ENCODE measurements around the gene PRKG1. TPM values are rescaled to one million over a fixed set of nuclear protein-coding genes. Genes with fewer than 3 reads are reported as not detected.

Gene PRKG1
- total RNA-seq, 2 donors from 2014 or later = 1.3 to 2.7 TPM

DNA sequence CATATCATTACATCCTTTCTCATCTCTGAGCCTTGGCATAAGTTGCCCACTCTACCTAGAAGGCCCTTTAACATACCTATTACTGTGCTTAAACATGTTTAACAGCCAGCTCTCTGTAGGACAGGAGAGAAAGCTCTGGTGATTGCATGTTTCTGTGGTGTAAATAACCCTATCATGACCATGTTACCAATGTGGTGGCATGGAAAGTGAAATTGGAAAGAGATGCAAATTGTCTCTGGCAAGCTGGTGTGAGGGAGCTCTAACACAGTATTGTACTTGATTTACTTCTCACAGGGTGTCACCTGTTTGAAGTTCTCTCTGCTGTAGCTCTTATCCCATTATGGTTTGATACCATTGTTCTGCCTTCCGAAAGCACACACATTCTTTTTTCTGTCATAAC, 1008.0 kb downstream of the PRKG1 start:
- H3K9me3 Mint-ChIP-seq = no peaks in the 10 kb centered on the region
- H3K27me3 Mint-ChIP-seq (ENCODE audit: insufficient read depth) = no peaks in the 10 kb centered on the region
- H3K27ac Mint-ChIP-seq = no peak overlapping the region
- TF ChIP-seq, protein P1, sequence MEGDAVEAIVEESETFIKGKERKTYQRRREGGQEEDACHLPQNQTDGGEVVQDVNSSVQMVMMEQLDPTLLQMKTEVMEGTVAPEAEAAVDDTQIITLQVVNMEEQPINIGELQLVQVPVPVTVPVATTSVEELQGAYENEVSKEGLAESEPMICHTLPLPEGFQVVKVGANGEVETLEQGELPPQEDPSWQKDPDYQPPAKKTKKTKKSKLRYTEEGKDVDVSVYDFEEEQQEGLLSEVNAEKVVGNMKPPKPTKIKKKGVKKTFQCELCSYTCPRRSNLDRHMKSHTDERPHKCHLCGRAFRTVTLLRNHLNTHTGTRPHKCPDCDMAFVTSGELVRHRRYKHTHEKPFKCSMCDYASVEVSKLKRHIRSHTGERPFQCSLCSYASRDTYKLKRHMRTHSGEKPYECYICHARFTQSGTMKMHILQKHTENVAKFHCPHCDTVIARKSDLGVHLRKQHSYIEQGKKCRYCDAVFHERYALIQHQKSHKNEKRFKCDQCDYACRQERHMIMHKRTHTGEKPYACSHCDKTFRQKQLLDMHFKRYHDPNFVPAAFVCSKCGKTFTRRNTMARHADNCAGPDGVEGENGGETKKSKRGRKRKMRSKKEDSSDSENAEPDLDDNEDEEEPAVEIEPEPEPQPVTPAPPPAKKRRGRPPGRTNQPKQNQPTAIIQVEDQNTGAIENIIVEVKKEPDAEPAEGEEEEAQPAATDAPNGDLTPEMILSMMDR (conservative IDR thresholded peaks at IDR 0.05) = no peak
- H3K4me3 ChIP-seq (ENCODE audit: low read length) = no peak overlapping the region
- H3K9me3 ChIP-seq (ENCODE audit: control insufficient read depth, low read length) = no peaks in the 10 kb centered on the region
- H3K4me3 Mint-ChIP-seq = no peak overlapping the region
- no peaks in the 10 kb centered on the region for H3K36me3 Mint-ChIP-seq (ENCODE audit: low read depth)
- H3K4me1 ChIP-seq (ENCODE audit: control insufficient read depth, insufficient read depth, low read length) = no peaks in the 10 kb centered on the region
- no peaks in the 10 kb centered on the region for H3K27me3 ChIP-seq (ENCODE audit: control insufficient read depth, insufficient read depth, low read length, poor library complexity, severe bottlenecking)
- no peak for DNase-seq
- no peaks in the 10 kb centered on the region for H3K36me3 ChIP-seq (ENCODE audit: control insufficient read depth, insufficient read depth, low read length)
- WGBS, 2 experiments (ENCODE audit: insufficient coverage in 1 of 2, insufficient read length in 1 of 2) = 88 to 100% methylated on average over 1 of the region's 1 CpG
- no peak overlapping the region for H3K27ac ChIP-seq (ENCODE audit: low read depth, low read length)
- H3K4me1 Mint-ChIP-seq = no peaks in the 10 kb centered on the region
- H3K9ac ChIP-seq (ENCODE audit: extremely low read depth, low read length, poor library complexity, severe bottlenecking) = no peak overlapping the region

DNA sequence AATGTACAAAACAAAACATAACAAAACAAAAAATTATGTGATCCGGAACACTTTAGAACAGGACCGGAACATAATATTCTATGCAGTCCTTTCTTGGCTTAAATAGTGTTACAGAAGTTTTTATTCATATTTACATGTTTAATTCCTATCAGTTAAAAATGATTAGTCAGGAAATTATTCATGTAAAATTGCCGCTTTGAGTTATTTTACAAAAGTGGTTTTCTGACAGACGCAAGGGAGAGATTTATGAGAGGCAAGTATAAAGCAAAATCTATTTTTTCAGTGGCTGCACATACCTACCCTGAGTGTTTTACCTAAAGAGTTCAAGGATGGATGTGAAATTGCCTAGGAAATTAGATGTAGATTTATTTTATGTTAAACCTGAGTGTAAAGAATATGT, 1009.1 kb downstream of the PRKG1 start:
- no peak for DNase-seq
- H3K36me3 ChIP-seq (ENCODE audit: control insufficient read depth, insufficient read depth, low read length) = no peaks in the 10 kb centered on the region
- H3K4me3 ChIP-seq (ENCODE audit: low read length) = no peak overlapping the region
- no peak overlapping the region for H3K9ac ChIP-seq (ENCODE audit: extremely low read depth, low read length, poor library complexity, severe bottlenecking)
- no peak overlapping the region for H3K27ac ChIP-seq (ENCODE audit: low read depth, low read length)
- TF ChIP-seq, protein P1 (conservative IDR thresholded peaks at IDR 0.05) = no peak
- no peaks in the 10 kb centered on the region for H3K27me3 ChIP-seq (ENCODE audit: control insufficient read depth, insufficient read depth, low read length, poor library complexity, severe bottlenecking)
- no peaks in the 10 kb centered on the region for H3K4me1 ChIP-seq (ENCODE audit: control insufficient read depth, insufficient read depth, low read length)
- H3K4me3 Mint-ChIP-seq = no peak overlapping the region
- 50 to 71% methylated on average over 2 to 4 of the region's 4 CpGs for WGBS, 2 experiments (ENCODE audit: insufficient coverage in 1 of 2, insufficient read length in 1 of 2)
- no peaks in the 10 kb centered on the region for H3K36me3 Mint-ChIP-seq (ENCODE audit: low read depth)
- H3K27ac Mint-ChIP-seq = no peak overlapping the region
- H3K27me3 Mint-ChIP-seq (ENCODE audit: insufficient read depth) = no peaks in the 10 kb centered on the region
- H3K9me3 ChIP-seq (ENCODE audit: control insufficient read depth, low read length) = no peaks in the 10 kb centered on the region
- H3K4me1 Mint-ChIP-seq = no peaks in the 10 kb centered on the region
- no peaks in the 10 kb centered on the region for H3K9me3 Mint-ChIP-seq

DNA sequence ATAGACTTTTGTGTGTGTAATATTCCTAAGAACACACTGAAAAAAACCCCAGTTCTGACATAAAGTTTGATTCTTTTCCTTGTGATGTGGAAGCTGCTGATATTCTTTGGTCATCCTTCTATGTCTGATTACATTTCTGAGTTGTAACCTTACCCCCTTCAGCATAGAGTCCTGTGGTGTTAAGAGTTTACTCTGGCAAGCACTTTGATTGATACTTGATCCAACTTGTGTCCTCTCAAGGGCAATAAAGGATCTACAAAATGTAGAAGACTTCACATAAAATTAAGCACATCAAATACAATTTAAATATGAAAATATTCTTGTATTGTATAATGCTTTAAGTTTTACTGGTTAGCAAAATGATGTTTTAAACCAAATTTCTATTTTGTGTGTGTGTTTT, 1018.1 kb downstream of the PRKG1 start:
- H3K4me1 Mint-ChIP-seq = no peaks in the 10 kb centered on the region
- no peaks in the 10 kb centered on the region for H3K9me3 Mint-ChIP-seq
- TF ChIP-seq, protein P1 (conservative IDR thresholded peaks at IDR 0.05) = no peak
- Histone ChIP-seq H3K36me3 (ENCODE audit: control insufficient read depth, insufficient read depth, low read length) (no peaks in the 10 kb centered on the region), H3K9ac (ENCODE audit: extremely low read depth, low read length, poor library complexity, severe bottlenecking) (no peak overlapping the region), H3K27me3 (ENCODE audit: control insufficient read depth, insufficient read depth, low read length, poor library complexity, severe bottlenecking) (no peaks in the 10 kb centered on the region), H3K9me3 (ENCODE audit: control insufficient read depth, low read length) (no peaks in the 10 kb centered on the region), H3K27ac (ENCODE audit: low read depth, low read length) (no peak overlapping the region), H3K4me3 (ENCODE audit: low read length) (no peak overlapping the region), H3K4me1 (ENCODE audit: control insufficient read depth, insufficient read depth, low read length) (no peaks in the 10 kb centered on the region)
- no peaks in the 10 kb centered on the region for H3K27me3 Mint-ChIP-seq (ENCODE audit: insufficient read depth)
- no peak for DNase-seq
- H3K4me3 Mint-ChIP-seq = no peak overlapping the region
- H3K36me3 Mint-ChIP-seq (ENCODE audit: low read depth) = no peaks in the 10 kb centered on the region
- no peak overlapping the region for H3K27ac Mint-ChIP-seq
